NCI-H2081 (cell line): ENCODE measurements around the gene PIK3C2G.

Source experiments
- DNase-seq, 2 experiments: peaks; one replicate each; lab custom pipeline; 2025; lab: John Stamatoyannopoulos, UW

The PIK3C2G gene

DNA sequence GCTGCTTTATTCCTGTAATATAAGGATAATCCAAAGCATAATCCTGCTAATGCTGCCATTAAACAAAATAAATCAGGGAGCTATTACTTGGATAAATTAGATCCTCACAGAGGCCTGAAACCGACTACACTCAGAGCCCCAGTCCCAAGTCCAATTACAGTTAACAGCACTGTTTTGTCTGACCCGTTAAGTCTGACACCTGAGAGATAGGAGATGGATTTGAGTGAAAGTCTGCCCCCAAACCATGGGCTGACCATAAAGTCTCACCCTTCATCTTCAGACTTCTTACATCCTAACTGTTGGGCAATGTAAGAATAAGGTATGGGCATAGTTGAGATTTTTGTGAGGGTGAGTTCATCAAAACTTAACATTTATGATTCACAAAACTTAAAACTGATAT, 294.8 kb downstream of the PIK3C2G start:
- DNase-seq = no peak

DNA sequence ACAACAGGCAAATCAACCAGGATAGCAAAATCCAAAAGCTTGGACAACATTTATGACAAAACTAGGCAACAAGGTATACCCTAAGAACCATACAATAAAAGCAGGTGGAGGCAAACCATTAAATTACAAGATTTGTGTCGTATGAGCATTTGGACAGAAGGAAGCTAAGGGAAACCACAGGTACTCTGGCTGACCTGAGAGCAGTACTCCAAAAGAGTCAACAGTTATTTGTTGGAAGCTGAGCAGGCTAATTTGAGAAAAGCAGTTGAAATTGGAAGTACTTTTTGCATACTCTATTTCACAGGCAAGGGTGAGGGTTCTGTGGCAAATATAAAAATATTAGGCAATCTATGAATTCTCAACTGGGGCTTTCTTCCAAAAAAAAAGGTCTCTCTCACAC, 297.9 kb downstream of the PIK3C2G start:
- no peak for DNase-seq

GRCh38 chr12:18562531-18562930, 301.2 kb downstream of the PIK3C2G start:
- no peak for DNase-seq

DNA sequence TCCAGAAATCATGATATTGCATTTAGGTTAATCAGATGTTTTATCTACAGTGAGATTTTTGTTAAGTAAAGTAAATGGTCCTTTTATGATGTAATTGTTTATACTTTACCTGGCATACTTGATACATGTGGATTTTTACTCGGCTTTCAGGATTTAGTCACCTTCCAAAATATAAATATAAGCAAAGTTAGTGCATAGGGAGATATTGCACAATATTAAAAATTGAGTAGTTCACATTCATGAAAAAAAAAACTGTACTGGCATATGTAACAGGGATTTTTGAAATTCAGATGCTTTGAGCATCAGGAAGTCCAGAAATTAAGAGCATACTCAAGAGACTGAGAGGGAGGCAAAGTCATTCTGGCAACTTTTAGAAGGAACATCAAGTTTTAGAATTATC, 303.0 kb downstream of the PIK3C2G start:
- DNase-seq = no peak

DNA sequence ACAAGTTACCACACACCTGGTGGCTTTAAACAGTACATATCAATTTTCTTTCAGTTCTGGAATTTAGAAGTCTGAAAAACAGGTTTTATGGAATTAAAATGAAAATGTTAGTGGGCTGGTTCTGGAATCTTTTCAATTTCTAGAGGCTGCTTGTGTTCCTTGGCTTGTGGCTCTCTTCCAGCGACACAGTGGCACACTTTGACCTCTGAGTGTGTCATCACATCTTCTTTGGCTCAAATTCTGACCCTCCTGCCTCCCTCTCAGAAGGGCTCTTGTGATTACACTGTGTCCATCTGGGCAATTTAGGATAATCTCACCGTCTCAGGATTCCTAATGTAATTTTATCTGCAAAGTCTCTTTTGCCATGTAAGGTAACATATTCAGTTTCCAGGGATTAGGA, 306.5 kb downstream of the PIK3C2G start:
- DNase-seq = no peak

GRCh38 chr12:18570543-18570942, 309.2 kb downstream of the PIK3C2G start:
- DNase-seq = no peak

DNA sequence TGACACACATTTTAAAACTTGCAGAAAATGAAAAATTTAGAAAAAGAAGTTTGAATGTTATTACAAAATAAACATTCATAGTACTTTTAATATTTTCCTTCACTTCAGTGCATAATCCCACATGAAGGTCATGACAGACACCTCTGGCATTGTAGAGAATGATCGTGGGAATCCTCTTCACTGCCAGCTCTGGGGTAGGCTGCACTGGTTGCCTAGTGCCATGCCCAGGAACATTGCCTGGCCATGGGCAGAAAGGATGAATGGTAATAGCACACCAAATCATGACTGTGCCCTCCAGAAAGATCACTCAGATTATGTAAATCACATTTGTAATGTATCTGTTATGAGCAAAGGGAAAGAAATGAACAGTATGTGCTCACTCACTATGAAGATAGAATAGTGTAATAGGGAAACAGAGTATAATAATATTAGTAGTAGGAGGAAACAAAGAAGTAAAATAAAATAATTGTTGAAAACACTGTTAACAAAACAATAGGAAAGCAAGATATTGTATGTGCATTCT, 314.8 kb downstream of the PIK3C2G start:
- no peak for DNase-seq

- no peak for DNase-seq
Observed at GRCh38 chr12:18576648-18577047, 315.3 kb downstream of the PIK3C2G start.

GRCh38 chr12:18578191-18578590, 316.9 kb downstream of the PIK3C2G start:
- no peak for DNase-seq

DNA sequence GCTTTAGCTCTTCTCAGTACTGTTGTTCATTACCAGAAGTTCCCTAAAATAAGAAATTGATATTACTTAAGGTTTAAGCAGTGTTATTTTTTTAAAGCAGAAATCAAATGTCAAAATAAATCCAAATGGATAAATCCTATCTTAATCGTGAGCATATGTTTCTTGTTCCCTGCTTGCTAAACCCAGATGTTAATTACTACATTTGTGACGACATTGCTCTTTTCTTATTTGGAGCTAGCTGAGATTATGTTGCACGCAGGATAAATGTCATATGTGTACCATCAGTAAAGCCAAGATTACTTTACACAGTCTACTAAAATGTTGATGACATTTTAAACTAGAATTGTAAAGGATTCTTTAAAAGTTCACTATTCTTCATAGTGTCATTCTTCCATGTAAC, 319.0 kb downstream of the PIK3C2G start:
- DNase-seq = no peak

- no peak for DNase-seq
Observed at GRCh38 chr12:18580706-18581105, 319.4 kb downstream of the PIK3C2G start.

- no peak for DNase-seq
Observed at GRCh38 chr12:18581232-18581962, 320.1 kb downstream of the PIK3C2G start.

- DNase-seq = no peak
Observed at GRCh38 chr12:18583655-18584054, 322.3 kb downstream of the PIK3C2G start.

DNA sequence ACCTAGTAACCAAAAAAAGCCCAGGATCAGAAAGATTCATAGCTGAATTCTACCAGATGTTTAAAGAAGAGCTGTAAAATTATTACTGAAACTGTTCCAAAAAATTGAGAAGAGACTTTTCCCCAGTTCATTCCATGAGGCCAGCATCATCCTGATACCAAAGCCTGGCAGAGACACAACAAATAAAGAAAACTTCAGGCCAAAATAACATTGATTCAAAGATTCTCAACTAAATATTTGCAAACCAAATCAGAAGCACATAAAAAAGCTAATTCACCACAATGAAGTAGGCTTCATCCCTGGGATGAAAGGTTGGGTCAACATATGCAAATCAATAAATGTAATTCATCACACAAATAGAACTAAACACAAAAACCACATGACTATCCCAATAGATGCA, 325.3 kb downstream of the PIK3C2G start:
- no peak for DNase-seq

DNA sequence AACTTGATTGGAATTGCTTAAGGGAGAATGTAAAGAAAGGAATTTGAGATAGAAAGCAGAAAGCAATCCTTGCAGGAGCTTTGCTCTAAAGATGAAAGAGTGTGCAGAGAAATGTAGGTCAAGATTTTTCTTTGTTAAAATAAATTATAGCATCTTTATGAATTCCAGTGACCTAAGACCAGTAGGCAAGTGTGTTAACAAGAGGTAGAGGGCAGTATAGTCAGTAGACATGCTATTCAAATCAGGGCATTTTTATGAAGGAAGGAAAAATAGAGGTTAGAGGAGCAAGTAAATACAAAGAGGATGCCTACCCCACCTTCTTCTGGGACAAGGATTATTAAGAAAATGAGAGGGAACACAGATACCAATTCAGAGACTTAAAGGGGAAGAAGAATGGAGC, 328.0 kb downstream of the PIK3C2G start:
- no peak for DNase-seq

GRCh38 chr12:18591473-18591872, 330.2 kb downstream of the PIK3C2G start:
- DNase-seq = no peak

GRCh38 chr12:18595412-18595811, 334.1 kb downstream of the PIK3C2G start:
- no peak for DNase-seq

- DNase-seq = no peak
Observed at GRCh38 chr12:18601962-18602361, 340.6 kb downstream of the PIK3C2G start.

GRCh38 chr12:18612971-18613370, 351.7 kb downstream of the PIK3C2G start:
- DNase-seq = no peak

DNA sequence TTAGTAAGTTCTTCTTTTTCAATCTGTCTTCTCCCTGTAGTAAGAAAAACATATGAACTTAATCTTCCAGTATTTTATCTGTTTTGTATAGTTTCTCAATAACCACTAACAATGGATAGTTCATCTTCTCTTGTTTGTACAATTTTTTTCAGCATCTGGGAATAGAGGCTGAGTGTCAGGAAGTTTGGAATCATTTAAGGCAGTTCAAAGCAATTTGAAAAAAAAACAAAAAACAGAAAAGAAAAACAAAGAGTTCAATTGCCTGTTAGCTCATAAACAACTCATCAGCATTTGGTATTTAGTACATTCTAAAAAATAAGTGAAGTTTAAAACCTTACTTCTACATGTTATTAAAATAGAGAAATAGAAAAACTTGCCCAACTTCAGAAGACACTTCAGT, 359.7 kb downstream of the PIK3C2G start:
- DNase-seq = no peak

GRCh38 chr12:18629445-18629844, 368.1 kb downstream of the PIK3C2G start:
- no peak for DNase-seq

- DNase-seq = no peak
Observed at GRCh38 chr12:18629916-18630315, 368.6 kb downstream of the PIK3C2G start.

GRCh38 chr12:18631339-18631738, 370.0 kb downstream of the PIK3C2G start:
- DNase-seq = no peak

DNA sequence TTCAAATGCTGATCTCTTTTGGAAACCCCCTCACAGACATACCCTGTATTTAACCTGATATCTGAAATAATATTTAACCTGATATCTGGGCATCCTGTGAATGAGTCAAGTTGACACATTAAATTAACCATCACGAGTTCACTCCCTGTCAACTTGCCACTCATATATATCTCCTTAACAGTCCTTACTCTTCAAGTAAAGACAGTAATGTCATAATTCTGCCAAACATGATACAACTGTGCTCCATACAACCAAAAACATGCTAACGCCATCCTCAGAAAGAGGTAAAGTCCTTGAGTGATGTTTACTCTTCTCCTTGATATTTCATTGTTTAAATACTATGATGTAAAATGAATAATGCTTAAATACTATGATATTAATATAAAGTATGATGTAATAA, 371.5 kb downstream of the PIK3C2G start:
- no peak for DNase-seq
